SK-N-SH (cell line): ENCODE results near the gene SPOP. TPM values are rescaled to one million over a fixed set of nuclear protein-coding genes. Genes with fewer than 3 reads are reported as not detected.

Experiments
- CTCF ChIA-PET: fragments of 300-600, 350-600 bp; formaldehyde crosslinking; extraction: SDS; loops from one replicate; lab custom pipeline; 2021; lab: Yijun Ruan, JAX
- POLR2A ChIA-PET: fragments of 350-600 bp; sonication (Branson Sonifier 250); formaldehyde crosslinking; extraction: SDS; loops from one replicate; lab custom pipeline; 2020; ENCODE audit warnings: antibody characterized with exemption, inconsistent platforms; lab: Yijun Ruan, JAX
- DNase-seq: peaks from one replicate; pipeline ENCODE4 v3.0.0; 2012
- H2AFZ ChIP-seq: fragments of 200-600 bp; sonication (generic); 2 replicates; pipeline ENCODE4 v1.8.1; 2016; ENCODE audit warnings: antibody characterized with exemption, mild to moderate bottlenecking, low read depth
- H3F3A ChIP-seq: fragments of 200-600 bp; sonication (generic); replicated peaks from 2 replicates; pipeline ENCODE3; 2016; ENCODE audit warnings: antibody characterized with exemption, mild to moderate bottlenecking; ENCODE audit not compliant: insufficient read depth
- H3K27ac ChIP-seq, 2 experiments: fragments of 200-500 bp in 1 of 2; fragments of 200-600 bp in 1 of 2; sonication (Bioruptor generic) in 1 of 2; sonication (generic), shearing (Covaris generic) in 1 of 2; 2 replicates each; pipeline versions ENCODE4 v1.5.1 to v1.6.1; 2014 to 2016; ENCODE audit warnings: low read depth in 2 of 2, inconsistent platforms in 1 of 2, low read length in 1 of 2, mild to moderate bottlenecking in 1 of 2, mixed read lengths in 1 of 2
- H3K27me3 ChIP-seq: fragments of 200-600 bp; sonication (generic), shearing (Covaris generic); 2 replicates; pipeline ENCODE4 v1.6.1; 2016; ENCODE audit warnings: mixed run types; ENCODE audit not compliant: insufficient read depth
- H3K36me3 ChIP-seq, 2 experiments: fragments of 200-500 bp in 1 of 2; fragments of 200-600 bp in 1 of 2; sonication (Bioruptor generic) in 1 of 2; sonication (generic) in 1 of 2; replicated peaks in 1 of 2; 2 replicates each; pipeline versions ENCODE3 to v1.5.1; 2014 to 2016; ENCODE audit warnings: low read length in 1 of 2, mild to moderate bottlenecking in 1 of 2; ENCODE audit not compliant: insufficient read depth in 2 of 2, control insufficient read depth in 1 of 2
- H3K4me1 ChIP-seq, 2 experiments: fragments of 200-500 bp in 1 of 2; fragments of 200-600 bp in 1 of 2; sonication (Bioruptor generic) in 1 of 2; sonication (generic), shearing (Covaris generic) in 1 of 2; 2 replicates each; pipeline versions ENCODE4 v1.5.1 to v1.6.1; 2014 to 2016; ENCODE audit warnings: low read depth in 1 of 2, low read length in 1 of 2, mixed run types in 1 of 2; ENCODE audit not compliant: insufficient read depth in 2 of 2, control insufficient read depth in 1 of 2
- H3K4me2 ChIP-seq: fragments of 200-600 bp; sonication (generic), shearing (Covaris generic); 2 replicates; pipeline ENCODE4 v1.6.1; 2017; ENCODE audit warnings: mixed run types
- H3K4me3 ChIP-seq, 2 experiments: fragments of 200-500 bp in 1 of 2; fragments of 200-600 bp in 1 of 2; sonication (Bioruptor generic) in 1 of 2; sonication (generic), shearing (Covaris generic) in 1 of 2; 2 replicates each; pipeline versions ENCODE4 v1.5.1 to v1.8.1; 2014 to 2016; ENCODE audit warnings: low read depth in 2 of 2, inconsistent platforms in 1 of 2, low read length in 1 of 2, mild to moderate bottlenecking in 1 of 2, mixed read lengths in 1 of 2, moderate library complexity in 1 of 2
- H3K79me2 ChIP-seq: fragments of 200-600 bp; sonication (generic); 2 replicates; pipeline ENCODE4 v1.8.1; 2017; ENCODE audit warnings: mild to moderate bottlenecking; ENCODE audit not compliant: insufficient read depth
- H3K9ac ChIP-seq: fragments of 200-600 bp; sonication (generic); 2 replicates; pipeline ENCODE4 v1.6.1; 2017; ENCODE audit warnings: mixed run types
- H3K9me2 ChIP-seq: fragments of 200-600 bp; sonication (generic); 2 replicates; pipeline ENCODE4 v1.6.1; 2017; ENCODE audit warnings: mixed run types
- H3K9me3 ChIP-seq: fragments of 200-600 bp; sonication (generic); 2 replicates; pipeline ENCODE4 v1.6.1; 2017; ENCODE audit warnings: mixed run types, mild to moderate bottlenecking, moderate library complexity
- H4K20me1 ChIP-seq: fragments of 200-600 bp; sonication (generic); 2 replicates; pipeline ENCODE4 v1.6.1; 2017; ENCODE audit warnings: mild to moderate bottlenecking, mixed run types; ENCODE audit not compliant: insufficient read depth
- FOSL2 ChIP-seq: IDR thresholded peaks from 2 replicates; pipeline ENCODE4 v1.4.0; 2012; ENCODE audit warnings: low read depth, mild to moderate bottlenecking, moderate library complexity, borderline replicate concordance
- GABPA ChIP-seq: IDR thresholded peaks from 2 replicates; pipeline ENCODE4 v1.4.0; 2012; ENCODE audit warnings: low read depth, mild to moderate bottlenecking
- GATA2 ChIP-seq: sonication (generic); formaldehyde crosslinking; IDR thresholded peaks from 2 replicates; pipeline ENCODE4 v1.5.0; 2020; ENCODE audit warnings: mild to moderate bottlenecking, missing genetic modification reagents
- JUND ChIP-seq: IDR thresholded peaks from 2 replicates; pipeline ENCODE4 v1.4.0; 2012
- NFIC ChIP-seq: IDR thresholded peaks from 2 replicates; pipeline ENCODE4 v1.4.0; 2012; ENCODE audit warnings: borderline replicate concordance
- RCOR1 ChIP-seq: fragments of 150-350 bp; IDR thresholded peaks from 2 replicates; pipeline ENCODE4 v1.6.1; 2017; ENCODE audit warnings: antibody characterized with exemption, low read length
- SMC3 ChIP-seq: IDR thresholded peaks from 2 replicates; pipeline ENCODE4 v1.6.1; 2012; ENCODE audit warnings: low read depth, low read length, improper control_type of control experiment
- TCF12 ChIP-seq: IDR thresholded peaks from 2 replicates; pipeline ENCODE4 v1.4.0; 2012
- WGBS: methylation state at CpG from one replicate; pipeline ENCODE4 v1.1.6; 2017; ENCODE audit warnings: low lambda C conversion rate; 5-methylcytosine and 5-hydroxymethylcytosine counted together
- polyA plus RNA-seq, 3 experiments: library from polyadenylated mRNA; depleted of rRNA; stranded (reverse); fragments of >200 nt; gene quantifications; 2 replicates each; pipeline ENCODE4 v1.2.3, GENCODE V29; 2012
- TF ChIP-seq, protein P1 (sequence below): fragments of 150-350 bp; IDR thresholded peaks from 2 replicates; pipeline ENCODE4 v1.6.1; 2016; ENCODE audit warnings: mild to moderate bottlenecking, low read depth, low read length

Gene SPOP
- polyA plus RNA-seq, 1 of the 3 experiments (the other 2 are of a cell fraction) = 54.0 TPM

DNA sequence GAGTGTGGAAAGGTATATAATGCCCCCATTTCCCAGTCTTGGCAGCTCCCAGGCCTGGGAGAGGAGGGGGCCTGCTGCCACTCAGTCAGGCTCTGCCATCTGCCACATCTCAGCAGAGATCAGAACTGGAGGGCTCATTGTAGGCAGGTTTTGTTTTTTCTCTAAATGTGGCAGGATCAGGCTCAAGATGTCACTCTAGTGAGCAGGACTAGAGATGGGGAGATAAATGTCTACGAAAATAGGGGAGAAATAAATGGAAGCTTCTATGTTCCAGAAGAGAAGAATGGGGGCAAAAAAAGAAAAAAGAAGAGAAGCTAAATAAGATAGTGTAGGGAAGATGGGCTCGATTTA lies 88.3 kb downstream of the SPOP start:
- H3K9me3 ChIP-seq = no peaks in the 10 kb centered on the region
- no peak overlapping the region for H2AFZ ChIP-seq
- peak; percentile 44 for DNase-seq
- H4K20me1 ChIP-seq = no peaks in the 10 kb centered on the region
- H3K9me2 ChIP-seq = no peaks in the 10 kb centered on the region
- peaks cover 0 to 25% of the 10 kb centered on the region in 2 experiments for H3K36me3 ChIP-seq
- ChIA-PET POLR2A (interaction anchor here (0.6 to 0.7 kb wide), 2 partner anchors 38 to 46 kb away, joined by 3 to 4 read pairs; no protein-coding TSS in a partner anchor), CTCF (interaction anchor here (0.6 to 48.9 kb wide), 7 partner anchors 13 to 408 kb away, joined by 3 to 2107 read pairs (median 5); partner anchors contain the start of genes NXPH3, SLC35B1 and SPOP)
- H3K4me2 ChIP-seq = peak overlapping the region; percentile 59; the same call in 1 of the 2 replicates
- H3F3A ChIP-seq = peaks cover 19% of the 10 kb centered on the region
- H3K79me2 ChIP-seq = no peaks in the 10 kb centered on the region
- H3K4me3 ChIP-seq = no peak overlapping the region
- TF ChIP-seq RCOR1 (no peak), GATA2 (CRISPR knock-in tag) (peak; percentile 49; the same call in 1 of the 2 replicates)
- 62% methylated on average over 2 of the region's 2 CpGs for whole genome bisulfite sequencing
- no peaks in the 10 kb centered on the region for H3K27me3 ChIP-seq
- H3K4me1 ChIP-seq = peaks cover 3 to 20% of the 10 kb centered on the region in 2 experiments; a peak in 3 of 4 replicates
- no peak overlapping the region for H3K9ac ChIP-seq
- peak overlapping the region in 1 of 2 experiments; percentile 73; a peak in 2 of 4 replicates for H3K27ac ChIP-seq

DNA sequence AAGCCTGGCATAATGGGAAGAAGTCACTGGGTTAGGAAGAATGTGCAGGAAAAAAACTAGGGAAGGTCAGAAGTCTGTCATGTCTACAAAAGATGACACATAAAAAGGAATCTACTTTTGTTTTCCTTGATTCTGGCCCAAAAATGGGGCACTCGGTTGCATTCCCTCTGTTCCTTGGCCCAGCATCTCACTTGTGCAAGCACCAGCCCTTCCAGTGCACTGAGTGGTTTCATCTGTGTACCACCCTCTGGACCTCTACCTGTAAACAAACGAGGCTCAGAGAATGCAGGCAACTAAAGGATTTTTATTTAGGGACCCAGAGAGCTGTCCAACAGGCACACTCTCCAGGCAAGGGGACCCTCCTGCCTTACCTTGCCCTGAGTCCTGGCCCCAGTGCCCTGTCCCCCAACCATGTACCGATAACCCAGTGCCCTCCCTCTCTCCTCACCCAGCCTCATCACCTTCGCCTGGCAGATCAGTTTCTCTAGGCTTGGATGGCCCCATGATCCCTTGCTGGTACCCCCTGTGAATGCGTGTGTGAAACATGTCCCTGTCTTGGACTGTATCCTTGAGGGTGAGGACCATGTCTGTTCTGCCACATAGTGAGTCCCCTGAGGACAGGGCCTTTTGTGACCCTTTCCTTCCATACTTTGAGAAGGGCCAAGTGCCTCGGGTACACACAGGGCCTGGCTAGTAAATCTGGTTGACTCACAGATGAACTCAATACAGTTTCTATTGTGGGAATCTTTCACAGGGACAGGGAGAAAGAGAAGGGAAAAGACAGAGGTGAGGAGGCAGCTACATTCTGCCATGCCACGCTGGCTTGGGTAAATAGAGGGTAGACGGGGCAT lies 88.9 kb downstream of the SPOP start:
- Histone ChIP-seq H3K4me2 (peak overlapping the region; percentile 59), H3K9me2 (no peaks in the 10 kb centered on the region), H3K79me2 (no peaks in the 10 kb centered on the region), H4K20me1 (no peaks in the 10 kb centered on the region), H3K27me3 (no peaks in the 10 kb centered on the region), H3F3A (peaks cover 19% of the 10 kb centered on the region), H2AFZ (no peak overlapping the region), H3K9me3 (no peaks in the 10 kb centered on the region), H3K36me3 (peaks cover 0 to 21% of the 10 kb centered on the region in 2 experiments), H3K4me3 (no peak overlapping the region), H3K27ac (peak overlapping the region in 1 of 2 experiments; percentile 73; a peak in 2 of 4 replicates), H3K4me1 (peaks cover 3 to 20% of the 10 kb centered on the region in 2 experiments; a peak in 3 of 4 replicates), H3K9ac (no peak overlapping the region)
- ChIA-PET POLR2A (interaction anchor here (0.7 kb wide), 1 partner anchor 38 kb away, joined by 4 read pairs; no protein-coding TSS in a partner anchor), CTCF (interaction anchor here (0.6 to 48.9 kb wide), 6 partner anchors 12 to 105 kb away, joined by 3 to 2107 read pairs (median 4); partner anchors contain the start of genes NXPH3, SLC35B1 and SPOP)
- TF ChIP-seq SMC3 (no peak), NFIC (peak; percentile 60), GABPA (no peak), TCF12 (peak; percentile 30; the same call in 1 of the 2 replicates), JUND (0 out of 2 replicates have a peak, but pooled peaks have one; percentile 13), FOSL2 (peak; percentile 24)
- TF ChIP-seq, protein P1, sequence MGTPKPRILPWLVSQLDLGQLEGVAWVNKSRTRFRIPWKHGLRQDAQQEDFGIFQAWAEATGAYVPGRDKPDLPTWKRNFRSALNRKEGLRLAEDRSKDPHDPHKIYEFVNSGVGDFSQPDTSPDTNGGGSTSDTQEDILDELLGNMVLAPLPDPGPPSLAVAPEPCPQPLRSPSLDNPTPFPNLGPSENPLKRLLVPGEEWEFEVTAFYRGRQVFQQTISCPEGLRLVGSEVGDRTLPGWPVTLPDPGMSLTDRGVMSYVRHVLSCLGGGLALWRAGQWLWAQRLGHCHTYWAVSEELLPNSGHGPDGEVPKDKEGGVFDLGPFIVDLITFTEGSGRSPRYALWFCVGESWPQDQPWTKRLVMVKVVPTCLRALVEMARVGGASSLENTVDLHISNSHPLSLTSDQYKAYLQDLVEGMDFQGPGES = no peak
- WGBS = 68% methylated on average over 8 of the region's 8 CpGs
- DNase-seq = peak; percentile 18
